ENCODE results near the gene CHRNB2. TPM values are rescaled to one million over a fixed set of nuclear protein-coding genes. Genes with fewer than 3 reads are reported as not detected.

Gene CHRNB2
- total and polyA plus RNA-seq, 2 of the 4 experiments (the other 2 are of a cell fraction), result under 0.01 to 0.03 TPM

DNA sequence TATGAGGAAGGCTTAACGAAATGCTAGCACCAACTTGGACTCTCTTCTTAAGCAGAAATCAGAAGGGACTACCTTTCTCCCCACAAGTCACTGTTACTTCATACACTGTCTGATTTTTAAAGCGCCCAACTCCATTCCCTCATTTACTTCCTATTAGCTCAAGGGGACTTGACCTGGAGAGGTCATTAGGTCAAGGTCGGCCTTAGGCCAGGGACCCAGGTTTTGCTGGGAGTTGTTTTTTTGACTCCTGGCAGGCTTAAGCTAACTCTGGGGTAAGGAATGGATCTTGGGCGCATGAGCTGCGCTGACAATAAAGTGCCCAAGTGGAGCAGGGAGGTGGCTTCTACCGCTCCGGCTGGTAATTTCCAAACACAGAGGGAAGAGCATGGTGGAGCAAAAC, 23.6 kb downstream of the CHRNB2 start:
- no peak overlapping the region for H2BK15ac ChIP-seq (ENCODE audit: low read depth, low read length)

More for the DNA sequence above, 23.6 kb downstream of the CHRNB2 start:
- in situ Hi-C loops (cut with MboI; ENCODE audit: low sequenced_read_pairs), result no loop called here
- no peak overlapping the region for H2AK9ac ChIP-seq (replicated peaks; ENCODE audit: low read depth, low read length, poor library complexity)
- H3K14ac ChIP-seq (replicated peaks; ENCODE audit: low read depth, low read length), result no peak overlapping the region; the same call in 1 of the 2 replicates
- H3K4ac ChIP-seq (ENCODE audit: low read depth, low read length), result peak overlapping the region; percentile 11; the same call in 1 of the 2 replicates
- TF ChIP-seq MXI1 (IDR thresholded peaks at IDR 0.05; ENCODE audit: borderline replicate concordance, low read depth, low read length) (no peak), RFX5 (IDR thresholded peaks at IDR 0.05; ENCODE audit: low read depth, low read length) (no peak), NFE2L2 (IDR thresholded peaks at IDR 0.05; ENCODE audit: low read depth, low read length) (no peak), RCOR1 (IDR thresholded peaks at IDR 0.05; ENCODE audit: insufficient replicate concordance, low read length) (no peak), CEBPB (IDR thresholded peaks at IDR 0.05; ENCODE audit: low read depth, low read length) (no peak), POLR2A (IDR thresholded peaks at IDR 0.05; ENCODE audit: low read depth, low read length) (no peak), SMC3 (IDR thresholded peaks at IDR 0.05; ENCODE audit: low read depth, low read length) (no peak), BHLHE40 (IDR thresholded peaks at IDR 0.05; ENCODE audit: low read depth, low read length) (no peak)
- TF ChIP-seq, protein P1, sequence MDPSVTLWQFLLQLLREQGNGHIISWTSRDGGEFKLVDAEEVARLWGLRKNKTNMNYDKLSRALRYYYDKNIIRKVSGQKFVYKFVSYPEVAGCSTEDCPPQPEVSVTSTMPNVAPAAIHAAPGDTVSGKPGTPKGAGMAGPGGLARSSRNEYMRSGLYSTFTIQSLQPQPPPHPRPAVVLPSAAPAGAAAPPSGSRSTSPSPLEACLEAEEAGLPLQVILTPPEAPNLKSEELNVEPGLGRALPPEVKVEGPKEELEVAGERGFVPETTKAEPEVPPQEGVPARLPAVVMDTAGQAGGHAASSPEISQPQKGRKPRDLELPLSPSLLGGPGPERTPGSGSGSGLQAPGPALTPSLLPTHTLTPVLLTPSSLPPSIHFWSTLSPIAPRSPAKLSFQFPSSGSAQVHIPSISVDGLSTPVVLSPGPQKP (IDR thresholded peaks at IDR 0.05; ENCODE audit: borderline replicate concordance, low read depth, low read length), result no peak
- H4K91ac ChIP-seq (ENCODE audit: insufficient read depth, low read depth, low read length), result no peak overlapping the region
- H4K5ac ChIP-seq (ENCODE audit: low read depth, low read length), result no peak overlapping the region
- H2AFZ ChIP-seq (replicated peaks; ENCODE audit: low read length, poor library complexity), result no peak overlapping the region
- CTCF ChIA-PET, result no interaction called here
- peaks cover 14 to 56% of the 10 kb centered on the region in 2 experiments for H3K79me1 ChIP-seq (ENCODE audit: low read depth in 1 of 2, low read length in 2 of 2)
- dilution Hi-C loops (cut with HindIII; ENCODE audit: low sequenced_read_pairs, unreplicated experiment), result no loop called here
- H4K8ac ChIP-seq (ENCODE audit: low read depth in 2 of 2, low read length in 2 of 2), result no peak overlapping the region; a peak in 1 of 4 replicates
- H2AK5ac ChIP-seq (ENCODE audit: low read depth, low read length), result peak overlapping the region; percentile 47; the same call in 1 of the 2 replicates
- peaks cover 26% of the 10 kb centered on the region; the same call in 1 of the 2 replicates for H3K9me1 ChIP-seq (ENCODE audit: insufficient read depth, low read length)
- no peak overlapping the region for H3K56ac ChIP-seq (ENCODE audit: extremely low read depth, insufficient read depth, low read length)
- peaks cover 12% of the 10 kb centered on the region for H3K4me1 ChIP-seq (ENCODE audit: control insufficient read depth, insufficient read depth, low read length)
- H3K36me3 ChIP-seq (ENCODE audit: control insufficient read depth, insufficient read depth, low read length), result peaks cover 65% of the 10 kb centered on the region
- H3K4me2 ChIP-seq (ENCODE audit: low read depth, low read length), result peak overlapping the region; percentile 25; the same call in 1 of the 2 replicates
- no peak overlapping the region for H3K23ac ChIP-seq (ENCODE audit: low read depth, low read length)
- no peak overlapping the region for H2BK120ac ChIP-seq (ENCODE audit: low read depth, low read length)
- peak; percentile 15 for ATAC-seq (ENCODE audit: low read depth)
- no peaks in the 10 kb centered on the region for H3K27me3 ChIP-seq (ENCODE audit: control insufficient read depth, insufficient read depth, low read length)
- H3K27ac ChIP-seq (ENCODE audit: insufficient read depth, low read length), result peak overlapping the region; percentile 14; the same call in 1 of the 2 replicates
- H3K9me3 ChIP-seq (ENCODE audit: control insufficient read depth, insufficient read depth, low read length), result no peaks in the 10 kb centered on the region
- BruUV-seq (replicated peaks), result no TSS peak
- DNase-seq, result no peak
- no CpG with 5 or more reads among the region's 7 CpGs for WGBS, 2 experiments (ENCODE audit: extremely low coverage in 2 of 2, insufficient read length in 1 of 2)
- no peak overlapping the region for H3K4me3 ChIP-seq (ENCODE audit: insufficient read depth, low read depth, low read length)
- intact Hi-C loops (cut with micrococcal nuclease), result no loop called here
- 0 out of 2 replicates have a peak overlapping the region, but pooled peaks have one; percentile 14 for H3K18ac ChIP-seq (ENCODE audit: low read depth, low read length)
- H3K9ac ChIP-seq (ENCODE audit: low read depth, low read length), result no peak overlapping the region
- H2BK5ac ChIP-seq (ENCODE audit: low read depth, low read length, poor library complexity, severe bottlenecking), result peak overlapping the region; percentile 8
- peaks cover 29% of the 10 kb centered on the region for H4K20me1 ChIP-seq (ENCODE audit: insufficient read depth, low read length)
- no peak overlapping the region for H2BK20ac ChIP-seq (ENCODE audit: low read depth, low read length)
- POLR2A ChIA-PET (ENCODE audit: unreplicated experiment), result interaction anchor here (1.1 kb wide), 1 partner anchor 13 kb away, joined by 3 read pairs; no protein-coding TSS in a partner anchor
